ENCODE data around the gene P2RX6. TPM values are rescaled to one million over a fixed set of nuclear protein-coding genes. Genes with fewer than 3 reads are reported as not detected.

The P2RX6 gene
- total RNA-seq, 2 experiments from 2014 or later: 0.22 to 0.25 TPM

DNA sequence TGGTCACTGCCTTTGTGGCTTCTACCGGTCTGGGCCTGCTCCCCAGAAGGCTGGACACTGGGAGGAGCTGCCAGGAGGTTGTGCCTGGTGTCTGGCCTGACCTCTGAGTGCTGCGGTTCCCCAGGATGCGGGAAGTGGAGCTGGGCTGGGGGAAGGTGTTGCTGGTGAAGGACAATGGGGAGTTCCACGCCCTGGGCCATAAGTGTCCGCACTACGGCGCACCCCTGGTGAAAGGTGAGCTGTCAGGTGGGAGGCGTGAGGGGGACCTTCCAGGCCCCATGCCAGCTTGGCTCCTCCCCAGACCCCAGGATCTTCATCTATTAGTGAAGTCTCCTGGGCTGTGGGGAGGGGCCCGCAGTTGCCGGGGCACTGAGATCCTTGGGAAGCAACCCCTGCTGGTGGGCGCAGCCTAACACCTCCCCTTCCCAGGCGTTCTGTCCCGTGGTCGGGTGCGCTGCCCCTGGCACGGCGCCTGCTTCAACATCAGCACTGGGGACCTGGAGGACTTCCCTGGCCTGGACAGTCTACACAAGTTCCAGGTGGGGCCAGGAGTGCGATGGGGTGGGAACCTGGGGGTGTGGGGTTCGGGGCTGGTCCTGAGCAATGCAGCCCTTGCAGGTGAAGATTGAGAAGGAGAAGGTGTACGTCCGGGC is 41.2 kb upstream of the P2RX6 start:
- H3K36me3 Mint-ChIP-seq (ENCODE audit: low read depth): no peaks in the 10 kb centered on the region
- ChIA-PET POLR2A (no interaction called here), CTCF (interaction anchor here (0.9 to 1.2 kb wide), 2 partner anchors 9 to 12 kb away, joined by 3 read pairs; partner anchors contain the start of gene LZTR1)
- TF ChIP-seq, protein P1, sequence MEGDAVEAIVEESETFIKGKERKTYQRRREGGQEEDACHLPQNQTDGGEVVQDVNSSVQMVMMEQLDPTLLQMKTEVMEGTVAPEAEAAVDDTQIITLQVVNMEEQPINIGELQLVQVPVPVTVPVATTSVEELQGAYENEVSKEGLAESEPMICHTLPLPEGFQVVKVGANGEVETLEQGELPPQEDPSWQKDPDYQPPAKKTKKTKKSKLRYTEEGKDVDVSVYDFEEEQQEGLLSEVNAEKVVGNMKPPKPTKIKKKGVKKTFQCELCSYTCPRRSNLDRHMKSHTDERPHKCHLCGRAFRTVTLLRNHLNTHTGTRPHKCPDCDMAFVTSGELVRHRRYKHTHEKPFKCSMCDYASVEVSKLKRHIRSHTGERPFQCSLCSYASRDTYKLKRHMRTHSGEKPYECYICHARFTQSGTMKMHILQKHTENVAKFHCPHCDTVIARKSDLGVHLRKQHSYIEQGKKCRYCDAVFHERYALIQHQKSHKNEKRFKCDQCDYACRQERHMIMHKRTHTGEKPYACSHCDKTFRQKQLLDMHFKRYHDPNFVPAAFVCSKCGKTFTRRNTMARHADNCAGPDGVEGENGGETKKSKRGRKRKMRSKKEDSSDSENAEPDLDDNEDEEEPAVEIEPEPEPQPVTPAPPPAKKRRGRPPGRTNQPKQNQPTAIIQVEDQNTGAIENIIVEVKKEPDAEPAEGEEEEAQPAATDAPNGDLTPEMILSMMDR (IDR thresholded peaks at IDR 0.05): no peak
- no peak overlapping the region for H3K27ac Mint-ChIP-seq
- no peaks in the 10 kb centered on the region for H3K4me1 Mint-ChIP-seq (ENCODE audit: low read depth)
- intact Hi-C loops (cut with micrococcal nuclease): loop anchor here (10.0 kb wide), 1 partner anchor 49 kb away; no protein-coding TSS in a partner anchor
- no peak for ATAC-seq
- no peaks in the 10 kb centered on the region for H3K27me3 Mint-ChIP-seq
- no peak for DNase-seq
- H3K9me3 Mint-ChIP-seq: peaks cover 1% of the 10 kb centered on the region
- H3K4me3 Mint-ChIP-seq: no peak overlapping the region

DNA sequence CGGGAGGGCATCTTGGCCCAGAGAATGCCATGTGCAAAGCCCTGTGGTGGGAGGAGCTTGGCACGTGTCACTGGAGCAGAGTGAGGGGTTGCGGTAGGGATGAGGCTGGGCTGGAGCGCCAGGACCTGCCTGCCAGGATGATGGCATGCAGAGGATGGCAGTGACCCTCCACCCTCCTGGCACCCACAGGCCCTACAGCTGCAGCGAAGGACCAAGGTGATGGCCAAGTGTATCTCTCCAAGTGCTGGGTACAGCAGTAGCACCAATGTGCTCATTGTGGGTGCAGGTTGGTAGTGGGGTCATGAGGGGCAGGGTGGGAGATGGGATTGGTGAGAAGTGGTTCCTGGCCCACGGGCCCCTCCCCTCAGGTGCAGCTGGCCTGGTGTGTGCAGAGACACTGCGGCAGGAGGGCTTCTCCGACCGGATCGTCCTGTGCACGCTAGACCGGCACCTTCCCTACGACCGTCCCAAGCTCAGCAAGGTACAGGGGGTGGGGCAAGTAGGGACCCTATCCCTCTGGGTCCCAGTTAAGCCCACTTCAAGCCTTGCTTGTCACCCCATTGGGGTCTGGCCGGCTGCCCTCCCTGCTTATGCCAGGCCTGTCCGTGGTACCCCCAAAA is 40.5 kb upstream of the P2RX6 start:
- ATAC-seq (no peak), DNase-seq (no peak)
- intact Hi-C loops (cut with micrococcal nuclease): loop anchor here (10.0 kb wide), 1 partner anchor 50 kb away; no protein-coding TSS in a partner anchor
- no peak overlapping the region for H3K27ac Mint-ChIP-seq
- H3K4me3 Mint-ChIP-seq: no peak overlapping the region
- H3K36me3 Mint-ChIP-seq (ENCODE audit: low read depth): no peaks in the 10 kb centered on the region
- POLR2A ChIA-PET: no interaction called here
- CTCF ChIA-PET: interaction anchor here (0.8 to 1.2 kb wide), 2 partner anchors 13 to 89 kb away, joined by 3 read pairs; no protein-coding TSS in a partner anchor
- peaks cover 4% of the 10 kb centered on the region for H3K4me1 Mint-ChIP-seq (ENCODE audit: low read depth)
- TF ChIP-seq, protein P1 (IDR thresholded peaks at IDR 0.05): no peak
- no peaks in the 10 kb centered on the region for H3K27me3 Mint-ChIP-seq
- peaks cover 4% of the 10 kb centered on the region for H3K9me3 Mint-ChIP-seq

DNA sequence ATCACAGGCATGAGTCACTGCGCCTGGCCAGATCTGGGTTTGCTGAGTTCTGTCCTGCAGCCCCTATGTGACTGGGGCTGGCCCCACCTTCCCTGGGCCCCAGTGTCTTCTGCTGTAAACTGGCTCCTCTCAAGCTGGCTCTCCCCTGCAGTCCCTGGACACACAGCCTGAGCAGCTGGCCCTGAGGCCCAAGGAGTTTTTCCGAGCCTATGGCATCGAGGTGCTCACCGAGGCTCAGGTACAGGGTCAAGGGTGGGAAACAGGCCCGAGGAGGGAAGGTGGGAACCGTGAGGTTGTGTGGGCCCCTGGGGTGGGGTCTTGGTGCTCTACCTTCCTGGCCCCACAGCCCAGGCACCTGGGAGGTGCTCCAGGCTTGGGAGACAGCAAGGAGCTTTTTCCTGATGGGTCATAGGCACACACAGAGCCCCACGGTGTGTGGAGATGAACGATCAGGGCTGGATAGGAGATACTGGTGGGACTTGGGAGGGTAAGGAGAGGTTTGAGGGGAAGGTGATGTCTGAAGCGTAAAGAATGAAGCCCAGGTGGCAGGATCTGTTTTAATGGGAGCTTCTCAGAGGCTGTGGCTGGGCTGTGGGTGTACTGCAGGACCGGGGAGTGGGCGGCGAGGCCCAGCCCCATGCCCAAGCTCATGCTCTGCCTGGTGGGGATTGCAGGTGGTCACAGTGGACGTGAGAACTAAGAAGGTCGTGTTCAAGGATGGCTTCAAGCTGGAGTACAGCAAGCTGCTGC is 39.2 kb upstream of the P2RX6 start:
- CTCF ChIA-PET: interaction anchor here (0.8 to 1.3 kb wide), 3 partner anchors 14 to 90 kb away, joined by 3 to 4 read pairs (median 3); no protein-coding TSS in a partner anchor

DNA sequence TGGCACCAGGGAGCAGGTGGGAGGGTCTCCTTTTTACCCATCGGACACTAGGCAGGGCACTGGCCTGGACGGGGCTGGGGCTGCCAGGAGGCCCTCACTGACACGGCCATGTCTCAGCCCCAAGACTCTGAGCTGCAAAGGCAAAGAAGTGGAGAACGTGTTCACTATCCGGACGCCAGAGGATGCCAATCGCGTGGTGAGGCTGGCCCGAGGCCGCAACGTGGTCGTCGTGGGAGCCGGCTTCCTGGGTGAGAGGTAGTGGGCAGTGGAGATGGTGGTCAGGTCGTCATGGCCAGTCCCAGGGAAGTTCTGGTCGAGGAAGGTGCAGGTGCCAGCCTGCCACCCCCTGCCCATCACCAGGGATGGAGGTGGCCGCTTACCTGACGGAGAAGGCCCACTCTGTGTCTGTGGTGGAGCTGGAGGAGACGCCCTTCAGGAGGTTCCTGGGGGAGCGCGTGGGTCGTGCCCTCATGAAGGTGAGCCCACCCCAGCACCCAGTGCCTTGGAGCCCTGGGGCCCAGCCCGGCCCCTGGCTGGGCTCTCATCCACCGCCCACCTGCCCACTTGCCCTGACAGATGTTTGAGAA is 38.6 kb upstream of the P2RX6 start:
- Mint-ChIP-seq H3K9me3 (peaks cover 4% of the 10 kb centered on the region), H3K27me3 (no peaks in the 10 kb centered on the region), H3K4me3 (no peak overlapping the region), H3K36me3 (ENCODE audit: low read depth) (no peaks in the 10 kb centered on the region), H3K4me1 (ENCODE audit: low read depth) (peaks cover 22% of the 10 kb centered on the region), H3K27ac (no peak overlapping the region)
- TF ChIP-seq, protein P1 (IDR thresholded peaks at IDR 0.05): no peak
- no peak for ATAC-seq
- POLR2A ChIA-PET: no interaction called here
- no peak for DNase-seq
- intact Hi-C loops (cut with micrococcal nuclease): loop anchor here (10.0 kb wide), 1 partner anchor 52 kb away; no protein-coding TSS in a partner anchor
- CTCF ChIA-PET: interaction anchor here (1.3 kb wide), 1 partner anchor 90 kb away, joined by 4 read pairs; no protein-coding TSS in a partner anchor

More for the DNA sequence above, 39.2 kb upstream of the P2RX6 start:
- Mint-ChIP-seq H3K4me1 (ENCODE audit: low read depth) (peaks cover 16% of the 10 kb centered on the region), H3K9me3 (peaks cover 4% of the 10 kb centered on the region), H3K4me3 (no peak overlapping the region), H3K36me3 (ENCODE audit: low read depth) (no peaks in the 10 kb centered on the region), H3K27me3 (no peaks in the 10 kb centered on the region), H3K27ac (no peak overlapping the region)
- TF ChIP-seq, protein P1 (IDR thresholded peaks at IDR 0.05): no peak
- intact Hi-C loops (cut with micrococcal nuclease): loop anchor here (10.0 kb wide), 1 partner anchor 51 kb away; no protein-coding TSS in a partner anchor
- POLR2A ChIA-PET: no interaction called here
- ATAC-seq (no peak), DNase-seq (no peak)

Measured in activated CD8-positive, alpha-beta T cell treated with anti-CD3 and anti-CD28 coated beads for 36 hours (primary cell).